WTC11 (cell line): ENCODE measurements around the gene MEGF8. TPM values are rescaled to one million over a fixed set of nuclear protein-coding genes. Genes with fewer than 3 reads are reported as not detected.

ENCODE experiments used
- AFF4 ChIP-seq: sonication (generic); formaldehyde crosslinking; IDR thresholded peaks from 2 replicates; pipeline ENCODE4 v1.8.1; 2023; ENCODE audit warnings: mild to moderate bottlenecking, missing genetic modification reagents, borderline replicate concordance
- ARID4B ChIP-seq: sonication (generic); formaldehyde crosslinking; IDR thresholded peaks from 2 replicates; pipeline ENCODE4 v1.8.0; 2023; ENCODE audit warnings: missing genetic modification reagents, mild to moderate bottlenecking, borderline replicate concordance
- E2F1 ChIP-seq: sonication (generic); formaldehyde crosslinking; IDR thresholded peaks from 2 replicates; pipeline ENCODE4 v1.8.0; 2022; ENCODE audit warnings: mild to moderate bottlenecking, missing genetic modification reagents
- ESRRA ChIP-seq: sonication (generic); formaldehyde crosslinking; IDR thresholded peaks from 2 replicates; pipeline ENCODE4 v1.8.1; 2022; ENCODE audit warnings: mild to moderate bottlenecking, missing genetic modification reagents, borderline replicate concordance
- FOXP4 ChIP-seq: sonication (generic); formaldehyde crosslinking; IDR thresholded peaks from 2 replicates; pipeline ENCODE4 v1.8.0; 2022; ENCODE audit warnings: mild to moderate bottlenecking, missing genetic modification reagents
- JAZF1 ChIP-seq: fragments of 250-450 bp; sonication (Bioruptor Pico); IDR thresholded peaks from 2 replicates; pipeline ENCODE4 v1.9.0; 2021; ENCODE audit warnings: moderate library complexity, mild to moderate bottlenecking, inconsistent platforms
- JUN ChIP-seq: sonication (generic); formaldehyde crosslinking; IDR thresholded peaks from 2 replicates; pipeline ENCODE4 v1.8.0; 2023; ENCODE audit warnings: mild to moderate bottlenecking, missing genetic modification reagents
- MLX ChIP-seq: sonication (generic); formaldehyde crosslinking; IDR thresholded peaks from 2 replicates; pipeline ENCODE4 v1.8.1; 2023; ENCODE audit warnings: mild to moderate bottlenecking, missing genetic modification reagents, moderate library complexity
- MXD4 ChIP-seq: fragments of 250-450 bp; sonication (Bioruptor Pico); IDR thresholded peaks from 2 replicates; pipeline ENCODE4 v1.8.0; 2021; ENCODE audit warnings: mild to moderate bottlenecking, moderate library complexity, borderline replicate concordance
- NFYB ChIP-seq: sonication (generic); formaldehyde crosslinking; conservative IDR thresholded peaks from 2 replicates; pipeline ENCODE4 v1.8.0; 2022; ENCODE audit warnings: low read depth, missing genetic modification reagents
- NR2C2 ChIP-seq: sonication (generic); formaldehyde crosslinking; IDR thresholded peaks from 2 replicates; pipeline ENCODE4 v1.8.0; 2022; ENCODE audit warnings: mild to moderate bottlenecking, missing genetic modification reagents
- SMAD3 ChIP-seq: sonication (generic); formaldehyde crosslinking; IDR thresholded peaks from 2 replicates; pipeline ENCODE4 v1.8.0; 2022; ENCODE audit warnings: missing genetic modification reagents, mild to moderate bottlenecking, borderline replicate concordance
- USF1 ChIP-seq: sonication (generic); formaldehyde crosslinking; IDR thresholded peaks from 2 replicates; pipeline ENCODE4 v1.8.0; 2022; ENCODE audit warnings: mild to moderate bottlenecking, missing genetic modification reagents
- ZBTB43 ChIP-seq: sonication (generic); formaldehyde crosslinking; IDR thresholded peaks from 2 replicates; pipeline ENCODE4 v1.8.1; 2023; ENCODE audit warnings: mild to moderate bottlenecking, missing genetic modification reagents
- ZMAT4 ChIP-seq: fragments of 250-450 bp; sonication (Bioruptor Pico); IDR thresholded peaks from 2 replicates; pipeline ENCODE4 v1.9.0; 2021; ENCODE audit warnings: mild to moderate bottlenecking
- ZNF232 ChIP-seq: sonication (generic); formaldehyde crosslinking; IDR thresholded peaks from 2 replicates; pipeline ENCODE4 v1.8.0; 2022; ENCODE audit warnings: mild to moderate bottlenecking, missing genetic modification reagents
- ZNF281 ChIP-seq: sonication (generic); formaldehyde crosslinking; IDR thresholded peaks from 2 replicates; pipeline ENCODE4 v1.8.0; 2023; ENCODE audit warnings: mild to moderate bottlenecking, missing genetic modification reagents
- ZNF396 ChIP-seq: fragments of 250-450 bp; sonication (Bioruptor Pico); IDR thresholded peaks from 2 replicates; pipeline ENCODE4 v1.8.0; 2021; ENCODE audit warnings: mild to moderate bottlenecking, moderate library complexity, borderline replicate concordance
- ZNF423 ChIP-seq: fragments of 250-450 bp; sonication (Bioruptor Pico); IDR thresholded peaks from 2 replicates; pipeline ENCODE4 v2.1.2; 2022; ENCODE audit warnings: mild to moderate bottlenecking, moderate library complexity
- total RNA-seq: library from RNA; stranded (reverse); gene quantifications from 3 replicates; pipeline ENCODE4 v1.2.3, GENCODE V29; 2021

MEGF8 gene
- total RNA-seq, 1 experiment from 2014 or later: 42.1 TPM

GRCh38 chr19:42423462-42424344 is 98.3 kb downstream of the MEGF8 start (continued):
- TF ChIP-seq MXD4 (no peak), JAZF1 (CRISPR knock-in tag) (no peak), AFF4 (0 out of 2 replicates have a peak, but pooled peaks have one; percentile 49), ZNF423 (0 out of 2 replicates have a peak, but pooled peaks have one; percentile 35), JUN (CRISPR knock-in tag) (no peak; the same call in 1 of the 2 replicates), MLX (CRISPR knock-in tag) (no peak), USF1 (CRISPR knock-in tag) (no peak; the same call in 1 of the 2 replicates), FOXP4 (CRISPR knock-in tag) (peak; percentile 67), NR2C2 (no peak), ZNF232 (CRISPR knock-in tag) (no peak), ZNF281 (peak; percentile 97), NFYB (CRISPR knock-in tag) (peak; percentile 35; the same call in 1 of the 2 replicates), ZNF396 (CRISPR knock-in tag) (no peak), ZBTB43 (CRISPR knock-in tag) (peak; percentile 88; the same call in 1 of the 2 replicates), E2F1 (peak; percentile 87; the same call in 1 of the 2 replicates), ZMAT4 (CRISPR knock-in tag) (no peak), SMAD3 (CRISPR knock-in tag) (peak; percentile 90), ESRRA (CRISPR knock-in tag) (no peak), ARID4B (CRISPR knock-in tag) (peak; percentile 81)
